H9 (cell line): ENCODE results near the gene ARPP21. TPM values are rescaled to one million over a fixed set of nuclear protein-coding genes. Genes with fewer than 3 reads are reported as not detected.

Source experiments
- DNase-seq: peaks from one replicate; pipeline ENCODE4 v3.0.0-alpha.2; 2017
- H2AFZ ChIP-seq: one replicate; pipeline ENCODE4 v1.6.1; 2013; ENCODE audit warnings: mild to moderate bottlenecking, low read length, control low read depth, moderate library complexity
- H2AK5ac ChIP-seq: 2 replicates; pipeline ENCODE4 v1.6.1; 2013; ENCODE audit warnings: low read length, control low read depth, mixed read lengths; ENCODE audit not compliant: insufficient read length
- H2BK120ac ChIP-seq: one replicate; pipeline ENCODE4 v1.6.1; 2013; ENCODE audit warnings: low read depth, mild to moderate bottlenecking, low read length, control low read depth, inconsistent platforms; ENCODE audit not compliant: poor library complexity, severe bottlenecking
- H2BK12ac ChIP-seq: 2 replicates; pipeline ENCODE4 v1.6.1; 2013; ENCODE audit warnings: low read length, control low read depth, mixed read lengths, low read depth; ENCODE audit not compliant: insufficient read length
- H2BK15ac ChIP-seq: 2 replicates; pipeline ENCODE4 v1.6.1; 2013; ENCODE audit warnings: low read depth, low read length, control low read depth
- H2BK20ac ChIP-seq: one replicate; pipeline ENCODE4 v1.6.1; 2013; ENCODE audit warnings: low read depth, mild to moderate bottlenecking, low read length, control low read depth, inconsistent platforms; ENCODE audit not compliant: poor library complexity, severe bottlenecking
- H2BK5ac ChIP-seq: 2 replicates; pipeline ENCODE4 v1.6.1; 2013; ENCODE audit warnings: low read length, control low read depth, mixed read lengths; ENCODE audit not compliant: insufficient read length
- H3K14ac ChIP-seq: 2 replicates; pipeline ENCODE4 v1.6.1; 2013; ENCODE audit warnings: low read length, control low read depth; ENCODE audit not compliant: insufficient read depth
- H3K18ac ChIP-seq: 2 replicates; pipeline ENCODE4 v1.6.1; 2013; ENCODE audit warnings: low read depth, mild to moderate bottlenecking, mixed read lengths, low read length, control low read depth; ENCODE audit not compliant: insufficient read length
- H3K23ac ChIP-seq: 2 replicates; pipeline ENCODE4 v1.6.1; 2013; ENCODE audit warnings: low read length, control low read depth, mixed read lengths, low read depth; ENCODE audit not compliant: insufficient read length
- H3K23me2 ChIP-seq: 2 replicates; pipeline ENCODE4 v1.6.1; 2013; ENCODE audit warnings: low read depth, mild to moderate bottlenecking, mixed read lengths, low read length, control low read depth; ENCODE audit not compliant: insufficient read length, poor library complexity, severe bottlenecking
- H3K27ac ChIP-seq: 2 replicates; pipeline ENCODE4 v1.5.1; 2013; ENCODE audit warnings: low read length, control low read depth, mixed read lengths, low read depth; ENCODE audit not compliant: insufficient read length
- H3K27me3 ChIP-seq: 2 replicates; pipeline ENCODE4 v1.6.1; 2013; ENCODE audit warnings: low read length, control low read depth, inconsistent platforms; ENCODE audit not compliant: insufficient read depth
- H3K4ac ChIP-seq: 2 replicates; pipeline ENCODE4 v1.6.1; 2013; ENCODE audit warnings: low read depth, mild to moderate bottlenecking, control low read depth, inconsistent platforms, low read length, moderate library complexity
- H3K4me1 ChIP-seq: 2 replicates; pipeline ENCODE4 v1.6.1; 2013; ENCODE audit warnings: low read length, control low read depth, inconsistent platforms; ENCODE audit not compliant: insufficient read depth
- H3K4me2 ChIP-seq: 2 replicates; pipeline ENCODE4 v1.6.1; 2013; ENCODE audit warnings: low read length, control low read depth, mixed read lengths; ENCODE audit not compliant: insufficient read length, insufficient read depth
- H3K56ac ChIP-seq: 2 replicates; pipeline ENCODE4 v1.6.1; 2013; ENCODE audit warnings: low read depth, mild to moderate bottlenecking, mixed read lengths, low read length, control low read depth; ENCODE audit not compliant: insufficient read length
- H3K79me1 ChIP-seq: 2 replicates; pipeline ENCODE4 v1.6.1; 2013; ENCODE audit warnings: low read depth, mild to moderate bottlenecking, moderate library complexity, low read length, control low read depth, inconsistent platforms; ENCODE audit not compliant: insufficient read depth, poor library complexity, severe bottlenecking
- H3K79me2 ChIP-seq: 2 replicates; pipeline ENCODE4 v1.6.1; 2013; ENCODE audit warnings: low read length, control low read depth, inconsistent platforms; ENCODE audit not compliant: insufficient read depth
- H3K9ac ChIP-seq: 2 replicates; pipeline ENCODE4 v1.6.1; 2013; ENCODE audit warnings: low read length, control low read depth, mixed read lengths; ENCODE audit not compliant: insufficient read length; ENCODE audit errors: extremely low read depth
- H3K9me3 ChIP-seq: one replicate; pipeline ENCODE4 v1.6.1; 2013; ENCODE audit warnings: low read depth, low read length, inconsistent platforms; ENCODE audit not compliant: control insufficient read depth
- H3T11ph ChIP-seq: one replicate; pipeline ENCODE4 v1.6.1; 2013; ENCODE audit warnings: mild to moderate bottlenecking, low read length, control low read depth, inconsistent platforms
- H4K20me1 ChIP-seq: one replicate; pipeline ENCODE4 v1.6.1; 2013; ENCODE audit not compliant: control insufficient read depth, insufficient read length, insufficient read depth
- H4K5ac ChIP-seq: 2 replicates; pipeline ENCODE4 v1.6.1; 2013; ENCODE audit warnings: low read depth, mild to moderate bottlenecking, mixed read lengths, low read length, control low read depth; ENCODE audit not compliant: insufficient read length
- H4K8ac ChIP-seq: replicated peaks from 2 replicates; pipeline ENCODE4 v1.6.1; 2013; ENCODE audit warnings: low read length, control low read depth, mixed read lengths, low read depth; ENCODE audit not compliant: insufficient read length
- H4K91ac ChIP-seq: 2 replicates; pipeline ENCODE4 v1.6.1; 2013; ENCODE audit warnings: low read depth, mild to moderate bottlenecking, moderate library complexity, mixed read lengths, low read length, control low read depth; ENCODE audit not compliant: insufficient read length
- H3K27ac Mint-ChIP-seq, 3 experiments: 2 replicates in 2 of 3; 3 replicates in 1 of 3; pipeline ENCODE4 v1.8.0; 2020 to 2021; ENCODE audit warnings: mixed read lengths in 3 of 3, mild to moderate bottlenecking in 1 of 3, moderate library complexity in 1 of 3
- H3K27me3 Mint-ChIP-seq: 2 replicates; pipeline ENCODE4 v1.8.0; 2021; ENCODE audit warnings: low read depth, mild to moderate bottlenecking, moderate library complexity, mixed read lengths
- H3K36me3 Mint-ChIP-seq, 3 experiments: 2 replicates in 2 of 3; 3 replicates in 1 of 3; pipeline ENCODE4 v1.8.0; 2020 to 2021; ENCODE audit warnings: low read depth in 3 of 3, mixed read lengths in 3 of 3; ENCODE audit not compliant: insufficient read depth in 1 of 3
- H3K4me1 Mint-ChIP-seq, 2 experiments: 2 replicates each; pipeline ENCODE4 v1.8.0; 2020; ENCODE audit warnings: mixed read lengths in 2 of 2
- H3K4me3 Mint-ChIP-seq, 2 experiments: 2 replicates in 1 of 2; 3 replicates in 1 of 2; pipeline ENCODE4 v1.8.0; 2020 to 2021; ENCODE audit warnings: mild to moderate bottlenecking in 2 of 2, mixed read lengths in 2 of 2, moderate library complexity in 1 of 2
- H3K9me3 Mint-ChIP-seq, 2 experiments: 2 replicates in 1 of 2; 3 replicates in 1 of 2; pipeline ENCODE4 v1.8.0; 2020; ENCODE audit warnings: mild to moderate bottlenecking in 2 of 2, mixed read lengths in 2 of 2, moderate library complexity in 1 of 2
- CTCF ChIP-seq: fragments of 200-600 bp; sonication (generic); conservative IDR thresholded peaks from 3 replicates; pipeline ENCODE4 v1.8.0; 2021; ENCODE audit warnings: antibody characterized with exemption, mild to moderate bottlenecking
- WGBS: extraction: QIAGEN DNeasy Blood & Tissue Kit; methylation state at CpG from one replicate; pipeline ENCODE4 v1.1.7; 2013; ENCODE audit warnings: missing lambda C conversion rate, low lambda C conversion rate, mixed read lengths; ENCODE audit not compliant: insufficient read length; ENCODE audit errors: extremely low coverage; 5-methylcytosine and 5-hydroxymethylcytosine counted together
- total RNA-seq: library from RNA; stranded (reverse); gene quantifications from 2 replicates; pipeline ENCODE4 v1.2.1, GENCODE V29; 2021

Gene ARPP21
- total RNA-seq, 1 experiment from 2014 or later = not detected

DNA sequence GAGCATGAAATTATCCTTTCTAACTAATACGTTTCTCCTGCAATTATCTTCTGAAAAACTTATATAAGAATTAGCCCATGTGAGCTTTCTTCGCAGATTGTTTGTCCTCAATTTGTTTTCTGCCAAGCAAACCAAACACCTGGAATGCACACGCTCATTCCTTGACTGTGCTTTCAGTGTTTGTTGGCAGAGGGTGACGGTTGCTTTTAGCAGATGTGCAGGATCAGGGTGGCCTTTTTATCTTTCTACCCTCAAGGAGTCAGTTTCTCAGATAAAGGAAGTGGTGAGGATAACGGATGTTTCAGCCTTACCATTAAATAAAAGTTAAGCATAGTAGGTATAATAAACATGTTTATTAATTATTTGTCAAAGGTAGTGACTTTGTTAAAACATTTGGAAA is 15.2 kb downstream of the ARPP21 start:
- DNase-seq = no peak
- H3K23me2 ChIP-seq = no peaks in the 10 kb centered on the region
- Mint-ChIP-seq H3K4me1 (no peaks in the 10 kb centered on the region), H3K4me3 (no peak overlapping the region), H3K36me3 (no peaks in the 10 kb centered on the region), H3K27me3 (no peaks in the 10 kb centered on the region), H3K27ac (no peak overlapping the region), H3K9me3 (no peaks in the 10 kb centered on the region)
- no peak overlapping the region for H3K4me2 ChIP-seq
- H2BK12ac ChIP-seq = no peak overlapping the region
- H4K5ac ChIP-seq = no peak overlapping the region
- H3K4ac ChIP-seq = no peak overlapping the region
- TF ChIP-seq CTCF = no peak
- no peak overlapping the region for H4K91ac ChIP-seq
- no peak overlapping the region for H3K9ac ChIP-seq
- no peaks in the 10 kb centered on the region for H3K9me3 ChIP-seq
- H2AFZ ChIP-seq = no peak overlapping the region
- no peaks in the 10 kb centered on the region for H3K79me1 ChIP-seq
- no peak overlapping the region for H3K23ac ChIP-seq
- H3K4me1 ChIP-seq = no peaks in the 10 kb centered on the region
- no peak overlapping the region for H2BK20ac ChIP-seq
- H3K27me3 ChIP-seq = no peaks in the 10 kb centered on the region
- no peak overlapping the region for H2BK120ac ChIP-seq
- H3K18ac ChIP-seq = no peak overlapping the region
- no peaks in the 10 kb centered on the region for H4K20me1 ChIP-seq
- H3K27ac ChIP-seq = no peak overlapping the region
- H3T11ph ChIP-seq = no peak overlapping the region
- no peak overlapping the region for H2AK5ac ChIP-seq
- H2BK5ac ChIP-seq = no peak overlapping the region
- WGBS = no CpG with 5 or more reads among the region's 5 CpGs
- H4K8ac ChIP-seq = no peak overlapping the region
- H3K14ac ChIP-seq = no peak overlapping the region
- H3K56ac ChIP-seq = no peak overlapping the region
- H2BK15ac ChIP-seq = no peak overlapping the region
- H3K79me2 ChIP-seq = no peaks in the 10 kb centered on the region
